HepG2 (cell line): ENCODE data around the gene FLOT2. TPM values are rescaled to one million over a fixed set of nuclear protein-coding genes. Genes with fewer than 3 reads are reported as not detected.

ENCODE experiments used
- ATF7 ChIP-seq, 2 experiments: fragments of 450-650 bp in 1 of 2; sonication (generic) in 1 of 2; formaldehyde crosslinking in 1 of 2; IDR thresholded peaks; 2 replicates each; pipeline versions ENCODE4 v1.4.0 to v1.6.1; 2016 to 2020; ENCODE audit warnings: antibody characterized with exemption in 1 of 2, mild to moderate bottlenecking in 1 of 2, missing genetic modification reagents in 1 of 2
- ATM ChIP-seq: fragments of 450-650 bp; IDR thresholded peaks from 2 replicates; pipeline ENCODE4 v1.7.1; 2017; ENCODE audit warnings: mild to moderate bottlenecking, borderline replicate concordance
- CREB3 ChIP-seq: sonication (generic); formaldehyde crosslinking; IDR thresholded peaks from 2 replicates; pipeline ENCODE4 v1.5.0; 2020; ENCODE audit warnings: missing genetic modification reagents
- ETV5 ChIP-seq: IDR thresholded peaks from 2 replicates; pipeline ENCODE4 v1.6.1; 2018; ENCODE audit warnings: missing biosample characterization, missing genetic modification reagents, inconsistent platforms, borderline replicate concordance
- FOSL2 ChIP-seq: sonication (generic); formaldehyde crosslinking; IDR thresholded peaks from 2 replicates; pipeline ENCODE4 v1.4.0; 2020; ENCODE audit warnings: missing genetic modification reagents
- FOXP1 ChIP-seq, 2 experiments: fragments of 450-650 bp in 1 of 2; IDR thresholded peaks; 2 replicates each; pipeline ENCODE4 v1.6.1; 2017 to 2018; ENCODE audit warnings: antibody characterized with exemption in 1 of 2
- FOXP4 ChIP-seq: sonication (generic); formaldehyde crosslinking; IDR thresholded peaks from 2 replicates; pipeline ENCODE4 v1.4.0; 2020; ENCODE audit warnings: missing genetic modification reagents
- GABPA ChIP-seq, 2 experiments: IDR thresholded peaks; 2 replicates each; pipeline ENCODE4 v1.6.1; 2011 to 2016; ENCODE audit warnings: low read depth in 2 of 2, low read length in 1 of 2, missing biosample characterization in 1 of 2, missing genetic modification characterization in 1 of 2
- HCFC1 ChIP-seq: fragments of 150-350 bp; IDR thresholded peaks from 2 replicates; pipeline ENCODE4 v1.6.1; 2014; ENCODE audit warnings: low read depth, low read length
- KAT8 ChIP-seq: IDR thresholded peaks from 2 replicates; pipeline ENCODE4 v1.6.1; 2016; ENCODE audit warnings: missing genetic modification reagents, missing compliant biosample characterization
- KLF13 ChIP-seq: sonication (generic); formaldehyde crosslinking; IDR thresholded peaks from 2 replicates; pipeline ENCODE4 v1.4.0; 2020; ENCODE audit warnings: mild to moderate bottlenecking, missing genetic modification reagents
- KMT2B ChIP-seq: IDR thresholded peaks from 2 replicates; pipeline ENCODE4 v1.6.1; 2016; ENCODE audit warnings: missing genetic modification reagents, missing compliant biosample characterization
- MIXL1 ChIP-seq: IDR thresholded peaks from 2 replicates; pipeline ENCODE4 v1.6.1; 2016
- NAIF1 ChIP-seq: sonication (generic); formaldehyde crosslinking; IDR thresholded peaks from 2 replicates; pipeline ENCODE4 v1.5.0; 2020; ENCODE audit warnings: mild to moderate bottlenecking, missing genetic modification reagents, borderline replicate concordance
- SRF ChIP-seq: IDR thresholded peaks from 2 replicates; pipeline ENCODE4 v1.6.1; 2011; ENCODE audit warnings: mild to moderate bottlenecking, low read depth, low read length, moderate library complexity
- ZBTB34 ChIP-seq: sonication (generic); formaldehyde crosslinking; IDR thresholded peaks from 2 replicates; pipeline ENCODE4 v1.8.0; 2022; ENCODE audit warnings: mild to moderate bottlenecking, missing genetic modification reagents
- ZNF550 ChIP-seq: sonication (generic); formaldehyde crosslinking; IDR thresholded peaks from 2 replicates; pipeline ENCODE4 v1.4.0; 2020; ENCODE audit warnings: mild to moderate bottlenecking, missing genetic modification reagents, borderline replicate concordance
- ZNF557 ChIP-seq: sonication (generic); formaldehyde crosslinking; IDR thresholded peaks from 2 replicates; pipeline ENCODE4 v1.4.0; 2020; ENCODE audit warnings: missing genetic modification reagents
- ZNF704 ChIP-seq: sonication (generic); formaldehyde crosslinking; IDR thresholded peaks from 2 replicates; pipeline ENCODE4 v1.8.1; 2023; ENCODE audit warnings: mild to moderate bottlenecking, inconsistent platforms, moderate library complexity, missing genetic modification reagents, borderline replicate concordance
- ZNF746 ChIP-seq: sonication (generic); formaldehyde crosslinking; IDR thresholded peaks from 2 replicates; pipeline ENCODE4 v1.8.0; 2022; ENCODE audit warnings: mild to moderate bottlenecking, missing genetic modification reagents
- polyA plus RNA-seq, 8 experiments: library from polyadenylated mRNA; depleted of rRNA in 3 of 8; stranded (reverse) in 7 of 8; unstranded in 1 of 8; fragments of >200 nt; fragmentation: Illumina TruSeq in 4 of 8; extraction: Trizol in 4 of 8; gene quantifications; 2 replicates each; pipeline versions ENCODE4 v1.2.1 to v1.2.3, GENCODE V29; 2011 to 2016; ENCODE audit warnings: low read depth in 4 of 8, missing spikeins in 1 of 8, mixed read lengths in 1 of 8; ENCODE audit not compliant: insufficient read depth in 1 of 8
- total RNA-seq, 5 experiments: library from RNA; depleted of rRNA; stranded (reverse); fragments of >200 nt; fragmentation: Illumina TruSeq; extraction: Trizol; gene quantifications; 2 replicates each; pipeline ENCODE4 v1.2.3, GENCODE V29; 2016; ENCODE audit warnings: low read depth in 1 of 5
- TF ChIP-seq, protein P1 (sequence below), 2 experiments: sonication (generic) in 1 of 2; formaldehyde crosslinking in 1 of 2; IDR thresholded peaks; 2 replicates each; pipeline versions ENCODE4 v1.5.1 to v1.6.1; 2011 to 2020; ENCODE audit warnings: borderline replicate concordance in 1 of 2, low read depth in 1 of 2, low read length in 1 of 2, mild to moderate bottlenecking in 1 of 2, missing genetic modification reagents in 1 of 2, moderate library complexity in 1 of 2

FLOT2 gene
- total and polyA plus RNA-seq, 2 of the 13 experiments (the other 11 are each of a cell fraction or from before 2014, with no cell fraction given) = 54.3 to 54.5 TPM

GRCh38 chr17:28937044-28937729 lies 39.7 kb upstream of the FLOT2 start (continued):
- TF ChIP-seq, protein P1, sequence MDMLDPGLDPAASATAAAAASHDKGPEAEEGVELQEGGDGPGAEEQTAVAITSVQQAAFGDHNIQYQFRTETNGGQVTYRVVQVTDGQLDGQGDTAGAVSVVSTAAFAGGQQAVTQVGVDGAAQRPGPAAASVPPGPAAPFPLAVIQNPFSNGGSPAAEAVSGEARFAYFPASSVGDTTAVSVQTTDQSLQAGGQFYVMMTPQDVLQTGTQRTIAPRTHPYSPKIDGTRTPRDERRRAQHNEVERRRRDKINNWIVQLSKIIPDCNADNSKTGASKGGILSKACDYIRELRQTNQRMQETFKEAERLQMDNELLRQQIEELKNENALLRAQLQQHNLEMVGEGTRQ (IDR thresholded peaks at IDR 0.05; ENCODE audit: low read depth, low read length) = no peak
- TF ChIP-seq, protein P1 (CRISPR knock-in tag; IDR thresholded peaks at IDR 0.05; ENCODE audit: borderline replicate concordance) = no peak
- TF ChIP-seq FOSL2 (CRISPR knock-in tag) (peak; percentile 60), ZNF704 (no peak), ZNF550 (CRISPR knock-in tag) (no peak), GABPA (IDR thresholded peaks at IDR 0.05; ENCODE audit: low read depth, low read length) (no peak), GABPA (CRISPR knock-in tag; IDR thresholded peaks at IDR 0.05; ENCODE audit: low read depth) (no peak), ETV5 (CRISPR knock-in tag) (peak; percentile 79; the same call in 1 of the 2 replicates), KAT8 (peak; percentile 49; the same call in 1 of the 2 replicates), KMT2B (CRISPR knock-in tag) (peak; percentile 42; the same call in 1 of the 2 replicates), ZNF557 (CRISPR knock-in tag) (0 out of 2 replicates have a peak, but pooled peaks have one; percentile 41), FOXP1 (IDR thresholded peaks at IDR 0.05) (no peak), FOXP1 (CRISPR knock-in tag; IDR thresholded peaks at IDR 0.05) (peak; percentile 65; the same call in 1 of the 2 replicates), KLF13 (CRISPR knock-in tag) (no peak), FOXP4 (CRISPR knock-in tag) (peak; percentile 79), ZNF746 (CRISPR knock-in tag) (no peak), ATM (no peak), NAIF1 (CRISPR knock-in tag) (no peak), HCFC1 (no peak), SRF (0 out of 2 replicates have a peak, but pooled peaks have one; percentile 2), ZBTB34 (CRISPR knock-in tag) (no peak), ATF7 (IDR thresholded peaks at IDR 0.05) (peak; percentile 35; the same call in 1 of the 2 replicates), ATF7 (CRISPR knock-in tag; IDR thresholded peaks at IDR 0.05) (no peak), MIXL1 (CRISPR knock-in tag) (peak; percentile 45; the same call in 1 of the 2 replicates), CREB3 (CRISPR knock-in tag) (no peak)
